HEK293 (cell line): Measurements from ENCODE around the gene E2F4.

Experiments
- CTCF ChIA-PET: fragments of 350-600 bp; formaldehyde crosslinking; extraction: SDS; loops from one replicate; lab custom pipeline; 2021; ENCODE audit warnings: antibody characterized with exemption; lab: Yijun Ruan, JAX
- POLR2A ChIA-PET: fragments of 300-600 bp; formaldehyde crosslinking; extraction: SDS; loops from one replicate; lab custom pipeline; 2020; ENCODE audit warnings: antibody characterized with exemption, inconsistent platforms; lab: Yijun Ruan, JAX
- H3K27ac ChIP-seq: fragments of 200-500 bp; sonication (Bioruptor generic); 2 replicates; pipeline ENCODE4 v1.5.1; 2014; ENCODE audit warnings: low read depth, low read length, control low read depth, inconsistent platforms; ENCODE audit errors: extremely low read depth
- H3K36me3 ChIP-seq, 2 experiments: fragments of 200-500 bp in 1 of 2; sonication (Bioruptor generic) in 1 of 2; 1 replicate in 1 of 2; 2 replicates in 1 of 2; pipeline ENCODE4 v1.5.1; 2014 to 2017; ENCODE audit warnings: inconsistent platforms in 2 of 2, low read length in 2 of 2; ENCODE audit not compliant: control insufficient read depth in 2 of 2, insufficient read depth in 1 of 2
- H3K4me1 ChIP-seq: fragments of 200-500 bp; sonication (Bioruptor generic); 2 replicates; pipeline ENCODE4 v1.5.1; 2014; ENCODE audit warnings: mild to moderate bottlenecking, low read length, inconsistent platforms; ENCODE audit not compliant: control insufficient read depth, insufficient read depth
- H3K4me3 ChIP-seq: 2 replicates; pipeline ENCODE4 v1.5.1; 2011; ENCODE audit warnings: low read depth, mild to moderate bottlenecking, control low read depth, low read length, moderate library complexity
- H3K9me3 ChIP-seq: fragments of 200-500 bp; sonication (Bioruptor generic); 2 replicates; pipeline ENCODE4 v1.5.1; 2014; ENCODE audit warnings: low read depth, low read length, inconsistent platforms; ENCODE audit not compliant: control insufficient read depth, insufficient read depth
- KLF10 ChIP-seq: fragments of 450-650 bp; IDR thresholded peaks from 2 replicates; pipeline ENCODE4 v1.5.1; 2018; ENCODE audit warnings: missing biosample characterization, mild to moderate bottlenecking, missing genetic modification characterization
- KLF16 ChIP-seq: fragments of 450-650 bp; formaldehyde crosslinking; IDR thresholded peaks from 2 replicates; pipeline ENCODE4 v1.5.1; 2017; ENCODE audit warnings: missing biosample characterization, missing genetic modification characterization
- SCRT2 ChIP-seq: fragments of 450-650 bp; formaldehyde crosslinking; IDR thresholded peaks from 2 replicates; pipeline ENCODE4 v1.5.1; 2016; ENCODE audit warnings: missing biosample characterization, missing genetic modification characterization
- ZNF121 ChIP-seq: fragments of 450-650 bp; formaldehyde crosslinking; IDR thresholded peaks from 2 replicates; pipeline ENCODE4 v1.5.1; 2016; ENCODE audit warnings: missing biosample characterization, missing genetic modification characterization
- ZNF138 ChIP-seq: fragments of 450-650 bp; formaldehyde crosslinking; IDR thresholded peaks from 2 replicates; pipeline ENCODE4 v1.5.1; 2016; ENCODE audit warnings: missing biosample characterization, missing genetic modification characterization, borderline replicate concordance
- ZNF239 ChIP-seq: fragments of 450-650 bp; formaldehyde crosslinking; IDR thresholded peaks from 2 replicates; pipeline ENCODE4 v1.5.1; 2016; ENCODE audit warnings: missing biosample characterization, missing genetic modification characterization
- ZNF302 ChIP-seq: fragments of 450-650 bp; formaldehyde crosslinking; IDR thresholded peaks from 2 replicates; pipeline ENCODE4 v1.5.1; 2016; ENCODE audit warnings: missing biosample characterization, missing genetic modification characterization, low read depth
- ZNF513 ChIP-seq: fragments of 450-650 bp; IDR thresholded peaks from 2 replicates; pipeline ENCODE4 v1.5.1; 2018; ENCODE audit warnings: missing biosample characterization, missing genetic modification characterization
- ZNF555 ChIP-seq: fragments of 450-650 bp; formaldehyde crosslinking; conservative IDR thresholded peaks from 2 replicates; pipeline ENCODE4 v1.5.1; 2017; ENCODE audit warnings: missing biosample characterization, mild to moderate bottlenecking, missing genetic modification characterization, inconsistent platforms
- ZNF621 ChIP-seq: fragments of 450-650 bp; formaldehyde crosslinking; IDR thresholded peaks from 2 replicates; pipeline ENCODE4 v1.5.1; 2017; ENCODE audit warnings: missing biosample characterization, missing genetic modification characterization
- ZNF658 ChIP-seq: fragments of 450-650 bp; formaldehyde crosslinking; IDR thresholded peaks from 2 replicates; pipeline ENCODE4; 2016; ENCODE audit warnings: missing biosample characterization, missing genetic modification characterization
- ZNF692 ChIP-seq: fragments of 450-650 bp; formaldehyde crosslinking; IDR thresholded peaks from 2 replicates; pipeline ENCODE4 v1.5.1; 2016; ENCODE audit warnings: missing biosample characterization, missing genetic modification characterization
- ZSCAN30 ChIP-seq: fragments of 450-650 bp; IDR thresholded peaks from 2 replicates; pipeline ENCODE4 v1.5.1; 2018; ENCODE audit warnings: missing biosample characterization, mild to moderate bottlenecking, missing genetic modification characterization, moderate library complexity
- TF ChIP-seq, protein P1 (sequence below): fragments of 450-650 bp; formaldehyde crosslinking; conservative IDR thresholded peaks from 2 replicates; pipeline ENCODE4 v1.5.1; 2016; ENCODE audit warnings: low read depth, missing biosample characterization, missing genetic modification characterization
- TF ChIP-seq, protein P2 (sequence below): fragments of 450-650 bp; formaldehyde crosslinking; conservative IDR thresholded peaks from 2 replicates; pipeline ENCODE4 v1.5.1; 2016; ENCODE audit warnings: low read depth, missing biosample characterization, missing genetic modification characterization

E2F4 gene

GRCh38 chr16:67228034-67228785, 36.3 kb downstream of the E2F4 start:
- POLR2A ChIA-PET: interaction anchor here (0.5 to 10.0 kb wide), 7 partner anchors 9 to 210 kb away, joined by 3 to 109 read pairs (median 6); partner anchors contain the start of genes FHOD1 and SLC9A5
- H3K4me1 ChIP-seq: no peaks in the 10 kb centered on the region
- H3K9me3 ChIP-seq: no peaks in the 10 kb centered on the region
- H3K4me3 ChIP-seq: peak overlapping the region; percentile 93
- H3K27ac ChIP-seq: no peak overlapping the region
- CTCF ChIA-PET: interaction anchor here (1.1 kb wide), 1 partner anchor 16 kb away, joined by 3 read pairs; no protein-coding TSS in a partner anchor
- TF ChIP-seq KLF16: no peak
- TF ChIP-seq ZNF692: no peak
- TF ChIP-seq ZNF302 (tag by site-specific recombination): no peak
- TF ChIP-seq ZNF121 (tag by site-specific recombination): no peak
- no peak for TF ChIP-seq KLF10 (tag by site-specific recombination)
- TF ChIP-seq ZNF555 (tag by site-specific recombination): no peak
- TF ChIP-seq ZNF621 (tag by site-specific recombination): no peak
- no peak for TF ChIP-seq ZSCAN30 (tag by site-specific recombination)
- TF ChIP-seq, protein P1, sequence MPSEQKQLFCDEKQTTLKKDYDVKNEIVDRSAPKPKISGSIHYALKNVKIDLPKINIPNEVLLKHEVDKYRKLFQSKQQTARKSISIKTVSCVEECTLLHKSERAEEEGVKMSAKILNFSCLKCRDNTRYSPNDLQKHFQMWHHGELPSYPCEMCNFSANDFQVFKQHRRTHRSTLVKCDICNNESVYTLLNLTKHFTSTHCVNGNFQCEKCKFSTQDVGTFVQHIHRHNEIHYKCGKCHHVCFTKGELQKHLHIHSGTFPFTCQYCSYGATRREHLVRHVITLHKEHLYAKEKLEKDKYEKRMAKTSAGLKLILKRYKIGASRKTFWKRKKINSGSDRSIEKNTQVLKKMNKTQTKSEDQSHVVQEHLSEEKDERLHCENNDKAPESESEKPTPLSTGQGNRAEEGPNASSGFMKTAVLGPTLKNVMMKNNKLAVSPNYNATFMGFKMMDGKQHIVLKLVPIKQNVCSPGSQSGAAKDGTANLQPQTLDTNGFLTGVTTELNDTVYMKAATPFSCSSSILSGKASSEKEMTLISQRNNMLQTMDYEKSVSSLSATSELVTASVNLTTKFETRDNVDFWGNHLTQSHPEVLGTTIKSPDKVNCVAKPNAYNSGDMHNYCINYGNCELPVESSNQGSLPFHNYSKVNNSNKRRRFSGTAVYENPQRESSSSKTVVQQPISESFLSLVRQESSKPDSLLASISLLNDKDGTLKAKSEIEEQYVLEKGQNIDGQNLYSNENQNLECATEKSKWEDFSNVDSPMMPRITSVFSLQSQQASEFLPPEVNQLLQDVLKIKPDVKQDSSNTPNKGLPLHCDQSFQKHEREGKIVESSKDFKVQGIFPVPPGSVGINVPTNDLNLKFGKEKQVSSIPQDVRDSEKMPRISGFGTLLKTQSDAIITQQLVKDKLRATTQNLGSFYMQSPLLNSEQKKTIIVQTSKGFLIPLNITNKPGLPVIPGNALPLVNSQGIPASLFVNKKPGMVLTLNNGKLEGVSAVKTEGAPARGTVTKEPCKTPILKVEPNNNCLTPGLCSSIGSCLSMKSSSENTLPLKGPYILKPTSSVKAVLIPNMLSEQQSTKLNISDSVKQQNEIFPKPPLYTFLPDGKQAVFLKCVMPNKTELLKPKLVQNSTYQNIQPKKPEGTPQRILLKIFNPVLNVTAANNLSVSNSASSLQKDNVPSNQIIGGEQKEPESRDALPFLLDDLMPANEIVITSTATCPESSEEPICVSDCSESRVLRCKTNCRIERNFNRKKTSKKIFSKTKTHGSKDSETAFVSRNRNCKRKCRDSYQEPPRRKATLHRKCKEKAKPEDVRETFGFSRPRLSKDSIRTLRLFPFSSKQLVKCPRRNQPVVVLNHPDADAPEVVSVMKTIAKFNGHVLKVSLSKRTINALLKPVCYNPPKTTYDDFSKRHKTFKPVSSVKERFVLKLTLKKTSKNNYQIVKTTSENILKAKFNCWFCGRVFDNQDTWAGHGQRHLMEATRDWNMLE (tag by site-specific recombination): no peak
- no peak for TF ChIP-seq ZNF239 (tag by site-specific recombination)
- TF ChIP-seq ZNF138 (tag by site-specific recombination): no peak
- TF ChIP-seq SCRT2 (tag by site-specific recombination): no peak
- TF ChIP-seq ZNF513 (tag by site-specific recombination): no peak
- TF ChIP-seq ZNF658: no peak
- TF ChIP-seq, protein P2, sequence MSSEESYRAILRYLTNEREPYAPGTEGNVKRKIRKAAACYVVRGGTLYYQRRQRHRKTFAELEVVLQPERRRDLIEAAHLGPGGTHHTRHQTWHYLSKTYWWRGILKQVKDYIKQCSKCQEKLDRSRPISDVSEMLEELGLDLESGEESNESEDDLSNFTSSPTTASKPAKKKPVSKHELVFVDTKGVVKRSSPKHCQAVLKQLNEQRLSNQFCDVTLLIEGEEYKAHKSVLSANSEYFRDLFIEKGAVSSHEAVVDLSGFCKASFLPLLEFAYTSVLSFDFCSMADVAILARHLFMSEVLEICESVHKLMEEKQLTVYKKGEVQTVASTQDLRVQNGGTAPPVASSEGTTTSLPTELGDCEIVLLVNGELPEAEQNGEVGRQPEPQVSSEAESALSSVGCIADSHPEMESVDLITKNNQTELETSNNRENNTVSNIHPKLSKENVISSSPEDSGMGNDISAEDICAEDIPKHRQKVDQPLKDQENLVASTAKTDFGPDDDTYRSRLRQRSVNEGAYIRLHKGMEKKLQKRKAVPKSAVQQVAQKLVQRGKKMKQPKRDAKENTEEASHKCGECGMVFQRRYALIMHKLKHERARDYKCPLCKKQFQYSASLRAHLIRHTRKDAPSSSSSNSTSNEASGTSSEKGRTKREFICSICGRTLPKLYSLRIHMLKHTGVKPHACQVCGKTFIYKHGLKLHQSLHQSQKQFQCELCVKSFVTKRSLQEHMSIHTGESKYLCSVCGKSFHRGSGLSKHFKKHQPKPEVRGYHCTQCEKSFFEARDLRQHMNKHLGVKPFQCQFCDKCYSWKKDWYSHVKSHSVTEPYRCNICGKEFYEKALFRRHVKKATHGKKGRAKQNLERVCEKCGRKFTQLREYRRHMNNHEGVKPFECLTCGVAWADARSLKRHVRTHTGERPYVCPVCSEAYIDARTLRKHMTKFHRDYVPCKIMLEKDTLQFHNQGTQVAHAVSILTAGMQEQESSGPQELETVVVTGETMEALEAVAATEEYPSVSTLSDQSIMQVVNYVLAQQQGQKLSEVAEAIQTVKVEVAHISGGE (tag by site-specific recombination): no peak
- peaks cover 4 to 48% of the 10 kb centered on the region in 2 experiments; a peak in 2 of 3 replicates for H3K36me3 ChIP-seq
